Hematopoietic multipotent progenitor cell (in vitro differentiated cells): ENCODE data around the gene NEMP1. TPM values are rescaled to one million over a fixed set of nuclear protein-coding genes. Genes with fewer than 3 reads are reported as not detected.

ENCODE experiments used
- DNase-seq, 3 donors: peaks; one replicate each; pipeline ENCODE4 v3.0.0-alpha.2; 2011 to 2015; ENCODE audit warnings: low read depth in 2 of 3, low spot score in 2 of 3
- total RNA-seq: library from RNA; depleted of rRNA; stranded (reverse); fragments of >200 nt; gene quantifications from one replicate; pipeline ENCODE4 v1.2.3, GENCODE V29; 2012

NEMP1 gene
- total RNA-seq, 1 donor = 8.6 TPM

- DNase-seq = no peak
Measured at GRCh38 chr12:57107456-57108155, 29.0 kb upstream of the NEMP1 start.

DNA sequence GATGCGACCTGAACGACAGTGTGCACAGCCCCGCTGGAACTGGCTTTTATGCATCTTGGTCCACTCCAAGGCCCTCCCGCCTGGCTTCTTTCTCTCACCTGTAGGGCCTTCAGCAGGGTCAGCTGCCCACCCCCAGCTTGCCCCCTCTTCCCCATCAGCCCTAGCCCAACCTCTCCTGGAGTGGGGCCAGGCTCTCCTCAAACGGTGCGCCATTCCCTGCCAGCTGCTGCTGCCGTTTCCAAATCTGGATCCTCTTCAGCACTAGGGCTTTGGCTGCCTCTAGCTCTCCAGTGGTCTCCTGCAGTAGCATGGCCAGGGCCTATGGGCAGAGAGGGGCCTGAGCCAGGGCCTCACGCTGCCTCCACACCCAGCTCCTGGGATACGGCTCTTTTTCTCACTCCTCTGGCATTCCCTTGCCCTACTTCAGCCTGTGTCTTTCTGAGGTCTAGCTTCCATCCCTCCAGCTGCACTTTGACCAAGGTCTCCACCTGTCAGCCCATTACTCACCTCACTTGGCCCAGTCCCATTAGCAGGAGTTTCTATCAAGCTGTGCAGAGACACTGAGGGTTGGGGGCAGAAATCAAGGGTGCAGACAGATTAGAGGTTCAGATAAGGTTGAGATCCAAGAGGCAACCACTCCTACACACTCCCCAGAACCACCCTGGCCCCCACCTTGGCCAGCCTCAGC, 27.6 kb upstream of the NEMP1 start:
- no peak for DNase-seq

DNA sequence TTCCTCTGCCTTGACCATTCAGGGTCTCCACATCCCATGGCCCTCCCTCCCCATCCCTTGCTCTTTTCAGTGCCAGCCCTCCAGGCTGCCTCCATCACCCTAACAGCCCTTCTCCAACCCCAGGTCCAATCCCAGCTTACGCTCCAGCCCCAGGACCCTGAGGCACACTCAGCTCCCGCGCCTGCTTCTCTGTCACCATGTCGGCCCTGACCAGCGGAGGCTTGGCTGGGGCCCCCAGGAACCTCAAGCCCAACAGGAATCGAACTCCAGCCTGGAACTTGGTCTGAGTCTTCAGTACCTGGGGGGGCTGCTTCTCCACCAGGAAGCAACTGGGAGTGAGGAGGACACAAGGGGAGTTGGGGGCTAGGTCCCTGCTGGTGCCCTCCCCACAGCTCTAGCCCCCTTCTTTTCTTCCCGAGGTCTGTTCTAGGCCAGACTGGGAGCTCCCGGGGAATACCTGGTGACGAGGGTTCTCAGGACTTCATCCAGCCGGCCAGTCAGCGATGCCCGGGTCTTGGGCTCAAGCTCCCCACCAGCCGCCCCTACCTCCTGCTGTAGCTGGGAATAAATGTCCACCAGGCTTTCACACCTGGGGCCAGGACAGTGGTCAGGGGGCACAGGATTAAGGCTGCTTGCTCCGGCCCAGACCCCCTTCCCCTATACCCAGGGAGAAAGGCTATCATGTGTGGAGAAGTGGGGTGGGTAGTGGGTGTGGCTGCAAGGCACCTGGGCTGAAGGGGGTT, 26.6 kb upstream of the NEMP1 start:
- DNase-seq = no peak

DNA sequence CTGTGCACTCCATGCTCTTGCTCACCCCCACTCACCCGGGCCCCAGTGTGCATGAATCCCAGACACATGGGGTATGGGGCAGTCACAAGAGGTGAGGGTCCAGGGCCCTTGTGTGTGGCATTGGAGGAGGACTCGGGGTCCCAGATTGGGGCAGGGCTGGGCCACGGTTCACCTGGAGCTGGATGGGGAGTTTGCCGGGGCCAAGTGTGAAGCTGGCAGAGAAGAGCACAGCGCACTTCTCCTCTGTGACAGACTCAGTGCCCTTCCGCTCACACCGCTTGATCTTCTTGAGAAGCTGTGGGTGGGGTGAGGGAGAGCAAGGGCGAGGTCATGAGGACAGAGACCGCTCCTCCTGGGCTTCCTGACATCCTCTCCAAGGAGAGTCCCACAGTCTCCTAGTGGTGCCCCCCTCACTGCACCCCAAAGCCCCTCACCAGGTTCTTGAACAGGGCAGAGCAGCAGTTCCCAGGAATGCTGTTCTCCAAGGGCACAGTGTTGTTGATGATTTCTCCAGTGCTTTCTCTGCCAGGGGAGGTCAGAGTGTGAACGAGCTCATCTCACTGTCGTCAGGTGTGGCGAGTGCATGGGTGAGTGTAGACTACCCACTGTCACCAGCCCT, 25.8 kb upstream of the NEMP1 start:
- DNase-seq = no peak

GRCh38 chr12:57103856-57104255, 25.3 kb upstream of the NEMP1 start:
- no peak for DNase-seq

GRCh38 chr12:57101892-57102695, 23.5 kb upstream of the NEMP1 start:
- DNase-seq = no peak

DNA sequence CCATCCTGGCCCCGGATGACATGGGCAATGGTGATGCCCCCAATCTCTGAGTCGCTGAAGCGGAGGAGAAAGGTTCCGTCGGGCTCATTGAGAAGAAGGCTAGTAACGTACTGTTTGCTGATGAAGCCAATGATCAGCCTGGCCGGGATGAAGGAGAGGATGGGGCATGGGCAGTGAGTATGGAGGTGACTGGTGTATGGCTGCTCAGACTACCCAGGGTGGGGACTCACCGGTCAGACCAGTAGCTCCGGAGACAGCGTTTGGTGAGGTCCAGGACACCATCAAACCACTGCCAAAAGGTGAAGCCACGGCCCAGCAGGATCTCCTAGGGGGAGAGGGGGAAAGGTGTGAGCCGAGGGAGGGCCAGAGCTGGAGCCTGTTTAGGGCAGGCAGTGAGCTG, 21.2 kb upstream of the NEMP1 start:
- no peak for DNase-seq

- no peak for DNase-seq
Measured at GRCh38 chr12:57099047-57099714, 20.6 kb upstream of the NEMP1 start.

GRCh38 chr12:57098546-57098945, 20.0 kb upstream of the NEMP1 start:
- DNase-seq = no peak

DNA sequence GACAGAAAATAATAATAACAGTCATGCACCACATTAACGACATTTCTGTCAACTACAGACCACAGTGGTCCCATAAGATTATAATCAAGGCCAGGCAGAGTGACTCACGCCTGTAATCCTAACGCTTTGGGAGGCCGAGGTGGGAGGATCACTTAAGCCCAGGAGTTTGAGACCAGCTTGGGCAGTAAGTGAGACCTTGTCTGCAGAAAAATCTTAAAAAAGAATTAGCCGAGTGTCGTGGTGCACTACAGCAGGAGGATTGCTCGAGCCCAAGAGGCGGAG, 18.9 kb upstream of the NEMP1 start:
- DNase-seq = no peak

- DNase-seq = no peak
Measured at GRCh38 chr12:57096748-57097553, 18.4 kb upstream of the NEMP1 start.

DNA sequence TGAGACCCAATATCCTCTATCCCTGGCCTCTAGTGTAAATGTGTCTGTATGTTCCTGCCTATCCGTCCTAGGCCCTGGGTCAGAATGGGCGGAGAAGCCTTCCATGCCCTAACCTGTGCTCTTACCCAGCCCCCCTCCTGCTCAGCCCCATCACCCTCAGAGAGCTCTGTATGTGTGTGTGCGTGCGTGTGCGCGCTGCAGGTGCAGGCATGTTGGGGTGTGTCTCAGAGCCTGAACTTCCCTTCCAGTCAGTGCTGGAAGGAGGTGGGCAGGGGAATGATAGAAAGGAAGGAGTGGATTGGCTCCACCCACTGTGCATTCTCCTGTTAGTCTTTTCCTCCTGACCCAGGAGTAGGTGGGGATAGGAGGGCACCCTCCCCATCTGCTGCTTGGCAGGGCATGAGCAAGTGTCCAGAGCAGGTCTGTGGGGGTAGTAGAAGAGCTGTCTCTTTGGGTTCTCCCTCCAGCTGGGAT, 17.5 kb upstream of the NEMP1 start:
- no peak for DNase-seq

DNA sequence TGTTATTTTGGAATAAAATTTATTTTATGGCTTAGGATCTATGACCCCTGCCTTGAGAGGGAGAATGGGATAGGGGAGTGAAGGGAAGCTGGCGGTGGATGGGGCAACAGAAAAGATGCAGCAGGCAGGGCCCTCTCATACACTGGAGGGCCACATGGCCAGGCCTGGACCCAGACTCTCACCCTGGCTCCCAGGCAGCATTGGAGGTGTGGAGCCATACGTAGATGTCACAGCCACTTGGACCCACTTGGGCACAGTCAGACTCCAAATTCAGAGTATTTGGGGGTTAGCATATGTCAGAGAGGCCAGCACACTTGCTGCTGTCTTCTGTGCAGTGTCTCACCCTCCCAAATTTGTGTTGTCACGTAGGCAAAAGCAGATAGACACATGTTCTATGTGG, 16.8 kb upstream of the NEMP1 start:
- no peak for DNase-seq

DNA sequence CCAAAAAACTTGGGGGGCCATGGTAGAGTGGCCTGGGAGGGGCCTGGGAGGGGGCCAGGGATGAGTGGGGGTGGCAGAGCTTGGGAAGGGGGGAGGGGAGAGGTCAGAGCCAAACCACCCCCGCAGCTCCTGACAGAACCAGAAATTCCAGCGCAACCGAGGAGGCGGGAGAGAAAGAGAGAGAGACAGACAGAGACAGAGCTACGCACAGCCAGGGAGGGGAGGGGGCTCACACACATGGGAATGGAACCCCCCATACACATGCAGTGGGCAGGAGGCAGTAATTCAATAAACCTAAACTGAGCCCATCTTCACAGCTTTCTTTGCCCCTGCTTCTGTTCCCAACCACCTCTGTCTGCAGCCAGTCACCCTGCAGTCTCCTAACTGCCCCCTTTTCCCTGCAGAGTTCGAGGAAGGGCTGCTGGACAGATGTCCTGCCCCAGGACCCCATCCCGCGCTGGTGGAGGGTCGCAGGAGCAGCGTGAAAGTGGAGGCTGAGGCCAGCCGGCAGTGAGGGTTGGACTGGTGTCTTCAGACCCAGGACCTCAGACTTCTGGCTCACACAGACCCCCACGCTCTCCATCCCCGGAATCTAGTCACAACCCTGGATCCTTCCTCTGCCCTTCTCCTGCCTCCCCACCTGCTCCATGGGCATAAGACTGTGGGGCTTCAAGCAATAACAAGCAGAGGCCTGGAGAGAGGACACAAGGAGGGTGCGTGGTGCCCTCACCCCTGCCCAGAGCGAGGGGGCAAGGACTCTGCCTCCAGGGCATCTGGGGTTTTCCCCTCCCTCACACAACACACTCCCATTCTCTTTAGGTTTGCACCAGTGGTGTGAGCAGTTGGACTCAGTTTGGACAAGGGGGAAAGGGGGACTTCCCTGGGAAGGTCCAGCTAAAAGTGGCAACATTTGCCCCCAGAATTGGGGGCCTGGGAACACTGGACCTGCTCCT, 15.9 kb upstream of the NEMP1 start:
- no peak for DNase-seq

- DNase-seq = peak in 2 of 3 donors; percentile 65 to 69
Measured at GRCh38 chr12:57093415-57094207, 15.0 kb upstream of the NEMP1 start.

GRCh38 chr12:57092876-57093414, 14.4 kb upstream of the NEMP1 start:
- no peak for DNase-seq

- DNase-seq = no peak
Measured at GRCh38 chr12:57092529-57092862, 13.9 kb upstream of the NEMP1 start.
